GM13977 (cell line): Measurements from ENCODE around the gene TP73.

Experiments
- DNase-seq: peaks from one replicate; pipeline ENCODE4 v3.0.0; 2012; ENCODE audit warnings: low spot score
- in situ Hi-C: fragments of 300-500 bp; cut with MboI; formaldehyde crosslinking; loops from one replicate; pipeline ENCODE4 v1.12.0; 2022; ENCODE audit warnings: low sequenced_read_pairs, low pct_unique_long_range_greater_than_20kb, mixed read lengths, inconsistent platforms; ENCODE audit not compliant: unreplicated experiment
- TF ChIP-seq, protein P1 (sequence below): IDR thresholded peaks from 2 replicates; pipeline ENCODE4 v1.5.1; 2012; ENCODE audit warnings: mild to moderate bottlenecking, control low read depth; ENCODE audit not compliant: insufficient read depth; ENCODE audit errors: extremely low read depth, missing control alignments

The TP73 gene

DNA sequence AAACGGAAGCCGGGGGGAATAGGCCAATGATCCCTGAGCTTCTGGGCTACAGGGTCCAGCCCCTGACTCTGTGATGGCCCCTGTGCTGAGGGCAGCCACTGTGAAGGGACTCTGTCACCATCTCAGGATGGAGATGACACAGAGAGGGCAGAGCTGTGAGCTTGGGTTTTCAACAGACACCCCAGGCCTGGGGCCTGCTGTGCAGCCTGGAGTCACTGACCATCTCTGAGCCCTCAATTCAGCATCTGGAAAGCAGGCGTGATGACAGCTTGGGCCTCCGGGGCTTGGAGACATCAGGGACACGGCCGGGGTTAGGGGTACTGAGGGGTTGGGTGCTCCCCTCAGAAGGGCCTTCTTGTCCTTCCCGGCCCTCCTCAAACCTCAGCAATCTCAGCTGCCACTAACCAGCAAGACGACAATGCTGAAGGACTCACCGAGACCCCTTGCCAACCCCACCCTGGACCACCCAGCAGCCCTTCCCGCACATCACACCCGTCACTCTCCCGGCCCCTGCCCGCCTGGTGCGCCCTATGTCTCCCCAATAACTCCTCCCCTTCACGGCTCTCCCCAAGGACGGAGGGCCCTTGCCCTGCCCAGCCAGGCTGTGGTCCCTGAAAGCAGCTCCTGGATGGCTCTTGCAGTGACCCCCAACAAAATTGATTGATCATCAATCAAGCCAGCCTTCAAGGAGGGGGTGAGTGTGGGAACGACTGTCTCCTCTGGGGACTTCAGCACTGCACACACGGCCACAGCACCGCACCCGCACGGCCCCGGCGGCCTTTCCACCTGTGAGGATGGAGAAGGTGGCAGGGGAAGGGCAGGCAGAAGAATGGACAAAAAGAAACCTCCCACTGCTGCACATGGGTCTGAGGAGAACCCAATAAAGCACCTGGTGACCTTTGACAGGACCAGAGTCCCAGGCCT lies 45.3 kb upstream of the TP73 start:
- TF ChIP-seq, protein P1, sequence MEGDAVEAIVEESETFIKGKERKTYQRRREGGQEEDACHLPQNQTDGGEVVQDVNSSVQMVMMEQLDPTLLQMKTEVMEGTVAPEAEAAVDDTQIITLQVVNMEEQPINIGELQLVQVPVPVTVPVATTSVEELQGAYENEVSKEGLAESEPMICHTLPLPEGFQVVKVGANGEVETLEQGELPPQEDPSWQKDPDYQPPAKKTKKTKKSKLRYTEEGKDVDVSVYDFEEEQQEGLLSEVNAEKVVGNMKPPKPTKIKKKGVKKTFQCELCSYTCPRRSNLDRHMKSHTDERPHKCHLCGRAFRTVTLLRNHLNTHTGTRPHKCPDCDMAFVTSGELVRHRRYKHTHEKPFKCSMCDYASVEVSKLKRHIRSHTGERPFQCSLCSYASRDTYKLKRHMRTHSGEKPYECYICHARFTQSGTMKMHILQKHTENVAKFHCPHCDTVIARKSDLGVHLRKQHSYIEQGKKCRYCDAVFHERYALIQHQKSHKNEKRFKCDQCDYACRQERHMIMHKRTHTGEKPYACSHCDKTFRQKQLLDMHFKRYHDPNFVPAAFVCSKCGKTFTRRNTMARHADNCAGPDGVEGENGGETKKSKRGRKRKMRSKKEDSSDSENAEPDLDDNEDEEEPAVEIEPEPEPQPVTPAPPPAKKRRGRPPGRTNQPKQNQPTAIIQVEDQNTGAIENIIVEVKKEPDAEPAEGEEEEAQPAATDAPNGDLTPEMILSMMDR: no peak
- DNase-seq: no peak
- in situ Hi-C loops: no loop called here

DNA sequence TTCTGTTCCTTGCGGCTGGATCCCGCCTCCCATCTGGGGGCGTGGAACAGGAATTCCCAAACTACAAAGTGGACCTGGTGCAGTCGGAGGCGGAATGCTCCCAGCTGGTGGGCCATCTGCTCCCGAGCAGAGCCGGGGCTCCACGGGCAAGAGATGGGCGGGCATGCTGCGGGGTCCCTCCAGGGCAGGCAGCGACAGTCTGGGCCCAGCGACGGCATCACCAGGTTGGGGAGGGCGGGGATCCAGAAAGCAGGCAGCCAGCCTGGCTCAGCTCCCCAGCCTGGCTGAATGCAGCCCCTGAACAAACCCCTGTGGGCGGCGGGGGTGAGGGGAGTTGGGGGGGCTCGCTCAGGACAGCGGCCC lies 44.6 kb upstream of the TP73 start:
- in situ Hi-C loops: no loop called here
- no peak for DNase-seq
- TF ChIP-seq, protein P1: no peak

DNA sequence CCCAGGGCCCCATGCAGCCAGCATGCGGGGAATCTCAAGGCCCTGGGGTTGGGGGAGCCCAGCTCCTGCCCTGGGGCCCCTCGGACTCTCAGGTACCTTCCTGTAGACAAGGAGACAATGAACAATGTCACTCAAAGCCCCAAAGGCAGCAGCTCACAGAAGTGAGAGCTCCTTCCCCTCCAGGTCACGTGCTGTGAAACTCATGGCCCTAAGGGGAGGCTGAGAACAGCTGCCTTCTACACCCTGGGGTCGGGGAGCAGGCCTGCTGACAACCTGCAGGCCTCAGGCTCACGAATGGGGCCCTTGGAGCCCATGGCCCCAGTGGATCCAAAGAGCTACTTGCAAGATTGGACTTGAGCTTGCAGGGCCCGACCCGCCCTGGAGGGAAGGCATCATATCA lies 44.2 kb upstream of the TP73 start:
- DNase-seq: no peak
- in situ Hi-C loops: no loop called here
- TF ChIP-seq, protein P1: no peak

DNA sequence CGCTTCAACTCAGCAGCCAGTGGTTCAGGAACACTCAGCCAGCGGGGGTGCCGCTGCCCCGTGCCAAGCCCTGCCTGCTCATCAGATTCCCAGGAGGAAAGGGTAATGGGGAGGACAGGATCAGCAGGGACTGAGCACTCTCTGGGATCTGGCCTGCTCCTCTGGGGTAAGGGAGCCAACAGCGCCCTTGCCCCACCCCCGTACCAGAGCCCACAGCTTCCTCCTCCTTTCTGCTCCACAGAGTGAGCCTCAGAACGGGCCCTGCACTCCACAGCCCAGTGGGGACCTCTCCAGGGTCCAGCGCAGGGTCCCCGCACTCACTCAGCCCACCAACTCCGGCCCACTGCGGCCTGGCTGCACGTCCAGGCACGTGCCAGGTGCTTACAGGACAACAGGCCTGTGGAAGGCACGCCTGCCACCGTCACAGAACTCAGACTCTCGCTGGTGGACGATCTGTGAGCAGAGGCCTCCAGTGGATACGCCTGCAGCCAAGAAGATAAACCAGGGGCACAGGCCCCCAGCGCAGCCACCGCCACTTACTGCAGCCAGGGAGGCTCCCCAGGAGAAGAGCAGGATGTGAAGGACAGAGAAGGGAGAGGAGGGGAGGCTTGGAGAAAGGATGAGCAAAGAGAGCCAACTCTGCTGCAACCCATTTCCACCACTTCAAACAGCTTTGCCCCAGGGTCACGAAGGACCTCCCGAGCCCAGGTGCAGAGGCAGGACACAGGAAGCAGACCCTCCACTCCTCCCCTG lies 43.1 kb upstream of the TP73 start:
- DNase-seq: no peak
- TF ChIP-seq, protein P1: no peak
- in situ Hi-C loops: no loop called here

DNA sequence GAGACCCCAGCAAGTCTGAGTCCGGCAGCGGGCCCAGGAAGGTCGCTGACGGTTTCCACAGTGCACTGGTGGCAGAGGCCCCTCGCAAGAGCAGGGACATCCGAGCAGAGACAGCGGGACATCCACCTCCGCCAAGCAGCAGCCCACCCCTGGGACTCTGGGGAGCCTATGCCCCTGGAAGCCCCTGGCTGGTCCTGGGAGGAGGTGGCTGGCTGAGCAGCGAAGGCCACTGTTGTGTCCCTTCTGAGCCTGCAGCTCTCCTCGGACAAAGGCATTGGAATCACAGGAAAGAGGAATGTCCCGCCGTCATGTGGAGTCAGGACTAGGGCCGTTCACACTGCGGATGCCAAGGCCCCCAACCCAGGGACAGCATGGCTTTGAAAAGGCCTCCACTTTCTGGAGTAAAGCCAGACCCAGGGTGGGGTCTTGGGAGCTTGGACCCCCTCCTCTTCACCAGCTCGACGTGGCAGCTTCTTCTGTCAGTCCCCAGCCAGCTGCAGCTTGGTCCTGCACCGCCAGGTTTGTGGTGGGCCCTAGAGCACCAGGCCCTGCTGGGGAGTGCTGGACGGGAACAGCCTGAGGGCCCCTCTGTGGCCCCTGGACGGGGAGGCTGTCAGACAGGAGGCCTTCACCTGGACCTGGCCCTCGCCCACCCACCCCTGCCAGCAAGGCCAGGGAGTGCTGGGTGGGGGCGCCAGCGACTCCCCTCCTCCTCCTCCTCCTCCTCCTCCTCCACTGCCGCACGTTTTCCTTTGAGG lies 42.4 kb upstream of the TP73 start:
- in situ Hi-C loops: no loop called here
- TF ChIP-seq, protein P1: no peak

DNA sequence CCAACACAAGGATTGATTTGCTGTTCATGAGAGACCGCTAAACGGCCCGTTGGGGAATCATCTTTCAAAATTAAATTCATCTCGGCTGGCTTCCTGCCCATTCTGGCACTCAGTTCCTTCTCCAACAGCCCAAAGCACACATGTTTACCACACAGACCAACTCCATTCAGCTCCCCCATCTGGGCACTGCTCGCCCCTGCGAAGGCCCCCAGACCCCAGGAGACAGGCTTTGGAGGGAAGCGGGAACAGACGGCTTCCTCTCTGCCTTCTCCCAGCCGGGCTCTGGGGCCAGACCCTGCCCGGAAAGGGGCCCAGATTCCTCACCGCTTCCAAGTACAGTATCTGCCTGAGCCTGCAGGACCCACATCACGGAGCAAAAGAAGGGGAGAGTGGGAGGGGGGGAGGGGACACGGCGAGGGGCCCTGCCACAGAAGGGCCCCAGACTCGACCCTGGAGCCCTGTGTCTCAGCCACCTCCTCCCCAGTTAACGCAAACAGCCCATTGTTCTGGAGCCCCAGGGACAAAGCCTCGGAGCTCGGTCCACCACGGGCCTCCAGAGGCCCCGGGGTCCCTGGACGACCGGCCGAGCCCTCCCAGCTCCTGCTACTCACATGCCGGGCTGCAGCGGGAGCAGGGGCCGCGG lies 41.7 kb upstream of the TP73 start:
- no peak for DNase-seq
- in situ Hi-C loops: no loop called here
- TF ChIP-seq, protein P1: no peak

More for the DNA sequence above, 42.4 kb upstream of the TP73 start:
- DNase-seq: no peak
